Type B pancreatic cell (in vitro differentiated cells): ENCODE results near the gene XCR1. TPM values are rescaled to one million over a fixed set of nuclear protein-coding genes. Genes with fewer than 3 reads are reported as not detected.
"Not testable (repeated sequence)": the region's sequence is repeated elsewhere in the genome, so short reads cannot be mapped to it uniquely, and the experiment has no call there.

Source experiments
- DNase-seq: peaks from one replicate; pipeline ENCODE4 v3.0.0; 2021; ENCODE audit warnings: mixed read lengths; ENCODE audit not compliant: unreplicated experiment; ENCODE audit errors: extremely low spot score
- H3K27ac Mint-ChIP-seq: 2 replicates; pipeline ENCODE4 v1.8.0; 2021; ENCODE audit warnings: mild to moderate bottlenecking, mixed read lengths
- H3K27me3 Mint-ChIP-seq: 2 replicates; pipeline ENCODE4 v1.8.0; 2021; ENCODE audit warnings: mixed read lengths
- H3K36me3 Mint-ChIP-seq: 2 replicates; pipeline ENCODE4 v1.8.0; 2021; ENCODE audit warnings: mixed read lengths
- H3K4me1 Mint-ChIP-seq: one replicate; pipeline ENCODE4 v1.8.0; 2021; ENCODE audit warnings: mixed read lengths; ENCODE audit not compliant: unreplicated experiment
- H3K4me3 Mint-ChIP-seq: 2 replicates; pipeline ENCODE4 v1.8.0; 2021; ENCODE audit warnings: mild to moderate bottlenecking, mixed read lengths
- H3K9me3 Mint-ChIP-seq: 2 replicates; pipeline ENCODE4 v1.8.0; 2021; ENCODE audit warnings: mixed read lengths
- total RNA-seq: library from RNA; stranded (reverse); gene quantifications from 2 replicates; pipeline ENCODE4 v1.2.1, GENCODE V29; 2021; ENCODE audit warnings: low replicate concordance
- TF ChIP-seq, protein P1 (sequence below): fragments of 200-600 bp; sonication (generic); conservative IDR thresholded peaks from 2 replicates; pipeline ENCODE4 v1.5.0; 2021; ENCODE audit warnings: antibody characterized with exemption, mild to moderate bottlenecking

Gene XCR1
- total RNA-seq, 1 donor from 2014 or later, result 3.6 TPM

- no peaks in the 10 kb centered on the region for H3K9me3 Mint-ChIP-seq
- H3K4me3 Mint-ChIP-seq, result no peak overlapping the region
- H3K27ac Mint-ChIP-seq, result no peak overlapping the region
- TF ChIP-seq, protein P1, sequence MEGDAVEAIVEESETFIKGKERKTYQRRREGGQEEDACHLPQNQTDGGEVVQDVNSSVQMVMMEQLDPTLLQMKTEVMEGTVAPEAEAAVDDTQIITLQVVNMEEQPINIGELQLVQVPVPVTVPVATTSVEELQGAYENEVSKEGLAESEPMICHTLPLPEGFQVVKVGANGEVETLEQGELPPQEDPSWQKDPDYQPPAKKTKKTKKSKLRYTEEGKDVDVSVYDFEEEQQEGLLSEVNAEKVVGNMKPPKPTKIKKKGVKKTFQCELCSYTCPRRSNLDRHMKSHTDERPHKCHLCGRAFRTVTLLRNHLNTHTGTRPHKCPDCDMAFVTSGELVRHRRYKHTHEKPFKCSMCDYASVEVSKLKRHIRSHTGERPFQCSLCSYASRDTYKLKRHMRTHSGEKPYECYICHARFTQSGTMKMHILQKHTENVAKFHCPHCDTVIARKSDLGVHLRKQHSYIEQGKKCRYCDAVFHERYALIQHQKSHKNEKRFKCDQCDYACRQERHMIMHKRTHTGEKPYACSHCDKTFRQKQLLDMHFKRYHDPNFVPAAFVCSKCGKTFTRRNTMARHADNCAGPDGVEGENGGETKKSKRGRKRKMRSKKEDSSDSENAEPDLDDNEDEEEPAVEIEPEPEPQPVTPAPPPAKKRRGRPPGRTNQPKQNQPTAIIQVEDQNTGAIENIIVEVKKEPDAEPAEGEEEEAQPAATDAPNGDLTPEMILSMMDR, result no peak
- H3K4me1 Mint-ChIP-seq, result no peaks in the 10 kb centered on the region
- H3K36me3 Mint-ChIP-seq, result no peaks in the 10 kb centered on the region
- peaks cover 6% of the 10 kb centered on the region for H3K27me3 Mint-ChIP-seq
- no peak for DNase-seq
Observed at GRCh38 chr3:46007280-46007679, 20.0 kb downstream of the XCR1 start.

GRCh38 chr3:46006238-46007032 lies 20.8 kb downstream of the XCR1 start:
- H3K4me3 Mint-ChIP-seq, result no peak overlapping the region

DNA sequence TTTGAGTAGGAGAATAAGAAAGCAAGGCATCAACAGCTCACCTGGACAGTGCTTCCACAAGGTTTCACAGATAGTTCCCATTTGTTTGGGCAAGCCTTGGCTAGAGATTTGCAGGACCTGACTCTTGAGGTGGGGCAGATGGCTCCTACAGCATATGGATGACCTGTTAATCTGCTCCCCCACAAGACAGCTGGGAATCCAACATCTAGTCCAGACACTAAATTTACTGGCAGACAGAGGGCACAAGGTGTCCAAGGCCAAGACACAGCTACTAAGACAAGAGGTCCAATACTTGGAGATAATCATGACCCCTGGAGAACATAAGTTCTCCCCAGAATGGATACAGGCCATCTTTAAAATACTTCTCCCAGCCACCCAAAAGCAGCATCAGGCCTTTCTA lies 23.6 kb downstream of the XCR1 start:
- not testable (repeated sequence) for H3K4me3 Mint-ChIP-seq, DNase-seq, H3K27me3 Mint-ChIP-seq, H3K4me1 Mint-ChIP-seq, H3K27ac Mint-ChIP-seq, H3K36me3 Mint-ChIP-seq, H3K9me3 Mint-ChIP-seq

More at GRCh38 chr3:46006238-46007032, 20.8 kb downstream of the XCR1 start:
- Mint-ChIP-seq H3K9me3 (no peaks in the 10 kb centered on the region), H3K4me1 (no peaks in the 10 kb centered on the region), H3K36me3 (no peaks in the 10 kb centered on the region), H3K27ac (no peak overlapping the region), H3K27me3 (peaks cover 6% of the 10 kb centered on the region)
- DNase-seq, result no peak
- TF ChIP-seq, protein P1, result no peak

DNA sequence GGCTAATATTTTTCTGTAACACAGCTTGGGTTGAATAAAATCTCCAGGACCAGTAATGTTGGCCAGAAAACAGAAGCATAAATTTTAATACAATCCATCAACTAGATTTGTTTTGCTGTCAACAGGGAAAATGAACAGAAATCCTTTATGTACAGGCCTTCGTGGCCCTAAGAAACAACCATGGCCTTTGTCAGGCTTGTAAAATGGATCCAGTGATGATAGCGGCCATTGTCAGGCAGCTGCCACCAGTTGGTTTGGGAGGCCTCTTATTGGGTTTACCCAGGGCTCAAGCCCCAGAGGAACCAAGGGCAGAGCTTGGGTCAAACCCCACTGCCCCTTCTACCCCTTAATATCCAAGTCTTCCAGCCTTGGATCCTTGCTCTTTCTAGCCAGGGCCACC lies 26.1 kb downstream of the XCR1 start:
- Mint-ChIP-seq H3K36me3 (no peaks in the 10 kb centered on the region), H3K27ac (no peak overlapping the region), H3K27me3 (peaks cover 15% of the 10 kb centered on the region), H3K4me3 (no peak overlapping the region), H3K9me3 (no peaks in the 10 kb centered on the region), H3K4me1 (no peaks in the 10 kb centered on the region)
- TF ChIP-seq, protein P1, result no peak
- no peak for DNase-seq

- Mint-ChIP-seq H3K36me3 (no peaks in the 10 kb centered on the region), H3K27me3 (peaks cover 15% of the 10 kb centered on the region), H3K27ac (no peak overlapping the region), H3K9me3 (no peaks in the 10 kb centered on the region), H3K4me3 (no peak overlapping the region), H3K4me1 (no peaks in the 10 kb centered on the region)
- DNase-seq, result no peak
- TF ChIP-seq, protein P1, result no peak
Observed at GRCh38 chr3:45997942-45998341, 29.3 kb downstream of the XCR1 start.

DNA sequence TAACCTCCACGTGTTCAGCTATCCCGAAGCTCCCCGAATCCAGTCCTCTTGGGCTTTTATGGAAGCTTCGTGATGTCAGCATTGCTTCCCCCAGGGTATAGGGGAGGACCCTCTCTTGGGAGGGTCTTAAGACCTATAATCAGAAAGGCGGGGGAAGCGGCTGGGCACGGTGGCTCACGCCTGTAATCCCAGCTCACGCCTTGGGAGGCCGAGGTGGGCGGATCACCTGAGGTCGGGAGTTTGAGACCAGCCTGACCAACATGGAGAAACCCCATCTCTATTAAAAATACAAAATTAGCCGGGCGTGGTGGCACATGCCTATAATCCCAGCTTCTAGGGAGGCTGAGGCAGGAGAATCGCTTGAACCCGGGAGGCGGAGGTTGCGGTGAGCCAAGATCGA lies 29.8 kb downstream of the XCR1 start:
- not testable (repeated sequence) for H3K4me3 Mint-ChIP-seq, DNase-seq, H3K27ac Mint-ChIP-seq, H3K9me3 Mint-ChIP-seq, H3K36me3 Mint-ChIP-seq, H3K4me1 Mint-ChIP-seq
- peaks cover 15% of the 10 kb centered on the region for H3K27me3 Mint-ChIP-seq
